ENCODE results near the gene NACAD.

NACAD gene

GRCh38 chr7:45086331-45087065 is 2.3 kb downstream of the NACAD start:
- no peaks in the 10 kb centered on the region for H4K20me1 ChIP-seq (ENCODE audit: insufficient read depth, low read length)
- no peaks in the 10 kb centered on the region for H3K36me3 ChIP-seq (ENCODE audit: insufficient read depth, low read length)
- peaks cover 5% of the 10 kb centered on the region for H3K4me1 ChIP-seq (ENCODE audit: insufficient read depth, low read length, severe bottlenecking)
- no peaks in the 10 kb centered on the region for H3F3A ChIP-seq (ENCODE audit: insufficient read depth, low read length)
- no peak overlapping the region for H3K4me2 ChIP-seq (ENCODE audit: low read length)
- H3K4me3 ChIP-seq (ENCODE audit: low read depth, low read length, poor library complexity, severe bottlenecking), result no peak overlapping the region
- H3K27ac ChIP-seq (ENCODE audit: low read depth, low read length, poor library complexity, severe bottlenecking), result no peak overlapping the region
- TF ChIP-seq CTCF (IDR thresholded peaks at IDR 0.05; ENCODE audit: low read length), result no peak
- no peak for TF ChIP-seq EZH2 (IDR thresholded peaks at IDR 0.05; ENCODE audit: borderline replicate concordance, low read length)
- H3K27me3 ChIP-seq (ENCODE audit: insufficient read depth, low read length), result peaks cover 8% of the 10 kb centered on the region
- H3K79me2 ChIP-seq (ENCODE audit: insufficient read depth, low read length), result no peaks in the 10 kb centered on the region
- H3K9me2 ChIP-seq (ENCODE audit: low read depth, low read length), result no peaks in the 10 kb centered on the region
- H3K9me3 ChIP-seq (ENCODE audit: low read length), result no peaks in the 10 kb centered on the region
- no peak overlapping the region for H3K9ac ChIP-seq (ENCODE audit: low read length)
- no peak overlapping the region for H2AFZ ChIP-seq (ENCODE audit: low read length)

- Histone ChIP-seq H3K4me2 (ENCODE audit: low read length) (no peak overlapping the region), H3K9me2 (ENCODE audit: low read depth, low read length) (no peaks in the 10 kb centered on the region), H3K4me1 (ENCODE audit: insufficient read depth, low read length, severe bottlenecking) (peaks cover 5% of the 10 kb centered on the region), H3K9ac (ENCODE audit: low read length) (no peak overlapping the region), H4K20me1 (ENCODE audit: insufficient read depth, low read length) (no peaks in the 10 kb centered on the region), H3K27ac (ENCODE audit: low read depth, low read length, poor library complexity, severe bottlenecking) (no peak overlapping the region), H3K4me3 (ENCODE audit: low read depth, low read length, poor library complexity, severe bottlenecking) (no peak overlapping the region), H3K9me3 (ENCODE audit: low read length) (no peaks in the 10 kb centered on the region), H3K36me3 (ENCODE audit: insufficient read depth, low read length) (no peaks in the 10 kb centered on the region), H3K79me2 (ENCODE audit: insufficient read depth, low read length) (no peaks in the 10 kb centered on the region), H3K27me3 (ENCODE audit: insufficient read depth, low read length) (peaks cover 8% of the 10 kb centered on the region), H3F3A (ENCODE audit: insufficient read depth, low read length) (0 out of 2 replicates have a peak, but pooled peaks cover 4% of the 10 kb centered on the region), H2AFZ (ENCODE audit: low read length) (no peak overlapping the region)
- TF ChIP-seq EZH2 (IDR thresholded peaks at IDR 0.05; ENCODE audit: borderline replicate concordance, low read length), result no peak
- TF ChIP-seq CTCF (IDR thresholded peaks at IDR 0.05; ENCODE audit: low read length), result no peak
These were observed 3.1 kb downstream of the NACAD start for GRCh38 chr7:45085619-45086200.

- peaks cover 5% of the 10 kb centered on the region for H3K4me1 ChIP-seq (ENCODE audit: insufficient read depth, low read length, severe bottlenecking)
- H3K4me2 ChIP-seq (ENCODE audit: low read length), result no peak overlapping the region
- H3K9me2 ChIP-seq (ENCODE audit: low read depth, low read length), result no peaks in the 10 kb centered on the region
- no peaks in the 10 kb centered on the region for H3K36me3 ChIP-seq (ENCODE audit: insufficient read depth, low read length)
- peaks cover 8% of the 10 kb centered on the region for H3K27me3 ChIP-seq (ENCODE audit: insufficient read depth, low read length)
- no peaks in the 10 kb centered on the region for H4K20me1 ChIP-seq (ENCODE audit: insufficient read depth, low read length)
- H3K27ac ChIP-seq (ENCODE audit: low read depth, low read length, poor library complexity, severe bottlenecking), result no peak overlapping the region
- H3K4me3 ChIP-seq (ENCODE audit: low read depth, low read length, poor library complexity, severe bottlenecking), result no peak overlapping the region
- H3F3A ChIP-seq (ENCODE audit: insufficient read depth, low read length), result 0 out of 2 replicates have a peak, but pooled peaks cover 4% of the 10 kb centered on the region
- no peaks in the 10 kb centered on the region for H3K9me3 ChIP-seq (ENCODE audit: low read length)
- H3K79me2 ChIP-seq (ENCODE audit: insufficient read depth, low read length), result no peaks in the 10 kb centered on the region
- no peak overlapping the region for H3K9ac ChIP-seq (ENCODE audit: low read length)
- TF ChIP-seq EZH2 (IDR thresholded peaks at IDR 0.05; ENCODE audit: borderline replicate concordance, low read length) (no peak), CTCF (IDR thresholded peaks at IDR 0.05; ENCODE audit: low read length) (no peak)
- H2AFZ ChIP-seq (ENCODE audit: low read length), result no peak overlapping the region
These were observed 3.7 kb downstream of the NACAD start for GRCh38 chr7:45084901-45085618.

Data from OCI-LY1 (cell line).